LNCaP clone FGC (cell line): Measurements from ENCODE around the gene SORBS2.

Experiments used
- DNase-seq: peaks from one replicate; pipeline ENCODE4 v3.0.0-alpha.2; 2011; ENCODE audit warnings: low read depth
- H3K4me3 ChIP-seq: 2 replicates; pipeline ENCODE4 v1.5.1; 2011; ENCODE audit warnings: mild to moderate bottlenecking, low read depth, low read length, control low read depth
- CTCF ChIP-seq: IDR thresholded peaks from 2 replicates; pipeline ENCODE4 v1.5.1; 2012; ENCODE audit warnings: mild to moderate bottlenecking; ENCODE audit not compliant: control insufficient read depth, insufficient read depth; ENCODE audit errors: extremely low read depth

The SORBS2 gene

DNA sequence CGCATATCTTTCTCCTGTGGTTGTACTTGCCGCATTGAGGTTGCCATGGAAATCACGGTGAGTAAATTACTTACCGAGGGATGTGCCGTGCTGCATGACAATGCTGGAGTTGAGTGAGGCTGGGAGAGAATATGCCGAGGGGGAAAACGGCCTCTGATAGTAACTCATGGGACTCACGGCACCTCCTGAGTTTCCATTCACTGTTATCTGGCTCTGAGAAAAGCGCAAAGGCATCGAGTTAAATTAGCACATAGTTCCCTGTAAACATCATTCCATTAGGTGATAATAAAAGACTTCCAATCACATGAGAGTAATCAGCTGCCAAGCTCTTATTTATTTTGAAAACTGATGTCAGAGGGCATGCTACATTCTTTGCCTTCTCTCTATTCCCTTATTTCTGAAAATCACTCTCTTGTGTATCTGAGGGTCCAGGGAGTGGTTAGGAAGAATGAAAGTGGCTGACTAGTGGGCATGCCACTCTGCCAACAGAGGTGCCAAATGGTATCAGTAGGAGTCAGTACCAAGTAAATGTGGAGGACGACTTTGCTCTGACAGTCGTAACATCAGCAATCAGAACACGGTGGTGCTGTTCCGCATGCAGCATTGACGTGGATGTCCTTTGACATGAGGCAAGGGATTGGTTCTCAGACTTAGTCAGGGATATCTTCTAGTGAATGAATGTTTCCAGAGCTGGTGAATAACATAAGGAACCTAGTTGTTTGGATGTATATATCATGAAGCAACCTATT is 149.8 kb downstream of the SORBS2 start:
- H3K4me3 ChIP-seq = no peak overlapping the region
- DNase-seq = no peak
- no peak for TF ChIP-seq CTCF

DNA sequence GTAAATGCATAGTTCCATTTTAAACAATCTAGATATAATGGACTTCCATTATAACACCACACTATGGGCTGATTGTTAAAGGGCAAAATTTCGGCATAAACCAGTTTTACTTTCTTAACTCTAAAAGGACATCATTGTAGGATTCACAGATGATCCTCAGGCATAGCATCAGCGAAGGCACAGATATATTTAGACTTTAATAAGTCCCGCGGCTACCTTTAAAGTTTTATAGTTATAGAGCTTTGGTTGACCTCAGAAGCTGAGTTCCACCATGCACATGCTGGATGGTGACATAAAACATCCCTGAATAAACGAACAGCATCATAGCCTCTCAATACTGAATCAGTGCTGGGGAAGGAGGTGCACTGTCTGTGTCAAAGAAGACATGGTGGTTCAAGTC is 151.7 kb downstream of the SORBS2 start:
- DNase-seq = no peak
- no peak overlapping the region for H3K4me3 ChIP-seq
- TF ChIP-seq CTCF = no peak

GRCh38 chr4:185657699-185658098 is 154.3 kb downstream of the SORBS2 start:
- DNase-seq = no peak
- H3K4me3 ChIP-seq = no peak overlapping the region
- no peak for TF ChIP-seq CTCF

GRCh38 chr4:185657183-185657582 is 154.8 kb downstream of the SORBS2 start:
- no peak for DNase-seq
- H3K4me3 ChIP-seq = no peak overlapping the region
- TF ChIP-seq CTCF = no peak

- no peak overlapping the region for H3K4me3 ChIP-seq
- DNase-seq = no peak
- TF ChIP-seq CTCF = no peak
These were observed 155.5 kb downstream of the SORBS2 start for GRCh38 chr4:185656467-185656931.

GRCh38 chr4:185654965-185655554 is 156.9 kb downstream of the SORBS2 start:
- no peak overlapping the region for H3K4me3 ChIP-seq
- peak; percentile 55 for DNase-seq
- TF ChIP-seq CTCF = no peak
